Nephron (organoid): ENCODE measurements around the gene AMER2.
A peak's percentile ranks its signal among the peaks of the same experiment; 100 is the strongest.

Experiments used
- H3K27ac Mint-ChIP-seq, 3 experiments: 2 replicates each; pipeline ENCODE4 v1.8.0; 2020; ENCODE audit warnings: mixed read lengths in 3 of 3, mild to moderate bottlenecking in 2 of 3, moderate library complexity in 1 of 3
- H3K27me3 Mint-ChIP-seq: 2 replicates; pipeline ENCODE4 v1.8.0; 2021; ENCODE audit warnings: low read depth, mild to moderate bottlenecking, moderate library complexity, mixed read lengths
- H3K36me3 Mint-ChIP-seq: 2 replicates; pipeline ENCODE4 v1.8.0; 2020; ENCODE audit warnings: low read depth, mixed read lengths
- H3K4me1 Mint-ChIP-seq: 2 replicates; pipeline ENCODE4 v1.8.0; 2020; ENCODE audit warnings: mixed read lengths
- H3K4me3 Mint-ChIP-seq, 3 experiments: 2 replicates each; pipeline ENCODE4 v1.8.0; 2020; ENCODE audit warnings: mild to moderate bottlenecking in 3 of 3, mixed read lengths in 3 of 3, moderate library complexity in 2 of 3
- H3K9me3 Mint-ChIP-seq: 2 replicates; pipeline ENCODE4 v1.8.0; 2020; ENCODE audit warnings: mixed read lengths
- TF ChIP-seq, protein P1 (sequence below), 3 experiments: fragments of 200-600 bp; sonication (generic); IDR thresholded peaks; one replicate each; pipeline ENCODE4 v1.5.0; 2021; ENCODE audit warnings: antibody characterized with exemption in 3 of 3; ENCODE audit not compliant: unreplicated experiment in 3 of 3

The AMER2 gene

DNA sequence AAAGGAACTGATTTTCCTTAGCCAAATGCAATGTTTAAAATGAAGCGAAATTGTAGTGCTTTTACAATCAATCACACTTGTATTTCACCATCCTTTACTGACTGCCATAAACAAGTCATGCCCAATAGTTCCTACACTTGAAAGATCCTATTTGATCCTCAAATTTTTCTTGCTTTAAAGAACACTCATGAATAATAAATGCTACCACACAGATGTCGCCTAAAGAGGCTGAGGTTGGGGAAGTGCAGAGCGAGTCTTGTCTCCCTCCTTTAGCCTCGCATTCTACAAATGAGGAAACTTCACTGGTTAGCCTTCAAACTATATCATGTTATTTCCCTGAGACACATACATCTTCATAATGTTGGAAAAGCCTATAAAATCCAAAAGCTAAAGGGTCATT lies 18.7 kb upstream of the AMER2 start:
- H3K27me3 Mint-ChIP-seq = peaks cover 13% of the 10 kb centered on the region
- H3K9me3 Mint-ChIP-seq = no peaks in the 10 kb centered on the region
- no peaks in the 10 kb centered on the region for H3K36me3 Mint-ChIP-seq
- H3K4me1 Mint-ChIP-seq = no peaks in the 10 kb centered on the region
- TF ChIP-seq, protein P1, sequence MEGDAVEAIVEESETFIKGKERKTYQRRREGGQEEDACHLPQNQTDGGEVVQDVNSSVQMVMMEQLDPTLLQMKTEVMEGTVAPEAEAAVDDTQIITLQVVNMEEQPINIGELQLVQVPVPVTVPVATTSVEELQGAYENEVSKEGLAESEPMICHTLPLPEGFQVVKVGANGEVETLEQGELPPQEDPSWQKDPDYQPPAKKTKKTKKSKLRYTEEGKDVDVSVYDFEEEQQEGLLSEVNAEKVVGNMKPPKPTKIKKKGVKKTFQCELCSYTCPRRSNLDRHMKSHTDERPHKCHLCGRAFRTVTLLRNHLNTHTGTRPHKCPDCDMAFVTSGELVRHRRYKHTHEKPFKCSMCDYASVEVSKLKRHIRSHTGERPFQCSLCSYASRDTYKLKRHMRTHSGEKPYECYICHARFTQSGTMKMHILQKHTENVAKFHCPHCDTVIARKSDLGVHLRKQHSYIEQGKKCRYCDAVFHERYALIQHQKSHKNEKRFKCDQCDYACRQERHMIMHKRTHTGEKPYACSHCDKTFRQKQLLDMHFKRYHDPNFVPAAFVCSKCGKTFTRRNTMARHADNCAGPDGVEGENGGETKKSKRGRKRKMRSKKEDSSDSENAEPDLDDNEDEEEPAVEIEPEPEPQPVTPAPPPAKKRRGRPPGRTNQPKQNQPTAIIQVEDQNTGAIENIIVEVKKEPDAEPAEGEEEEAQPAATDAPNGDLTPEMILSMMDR (IDR thresholded peaks at IDR 0.05; ENCODE audit: unreplicated experiment in 3 of 3) = no peak
- H3K27ac Mint-ChIP-seq = no peak overlapping the region
- H3K4me3 Mint-ChIP-seq = no peak overlapping the region

DNA sequence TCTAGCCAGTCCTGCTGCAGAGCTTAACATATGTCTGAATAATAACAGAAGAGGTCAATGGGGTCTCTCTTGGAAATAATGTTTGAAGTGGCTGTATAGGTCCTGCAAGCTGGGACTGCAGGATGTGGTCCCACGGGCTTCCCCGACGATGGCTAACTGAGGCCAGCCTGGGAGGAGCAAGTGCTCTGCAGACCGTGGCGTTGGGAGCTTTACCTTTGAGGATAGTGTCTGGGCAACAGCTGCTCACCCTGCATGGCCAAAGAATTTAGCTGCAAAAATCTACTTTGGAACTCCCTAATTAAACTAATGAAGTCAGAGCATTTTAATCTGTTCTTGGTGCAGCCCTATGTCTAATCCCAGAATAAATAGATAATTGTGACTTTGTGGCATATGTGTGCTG lies 18.2 kb upstream of the AMER2 start:
- TF ChIP-seq, protein P1 (IDR thresholded peaks at IDR 0.05; ENCODE audit: unreplicated experiment in 3 of 3) = no peak
- H3K4me3 Mint-ChIP-seq = no peak overlapping the region
- H3K9me3 Mint-ChIP-seq = no peaks in the 10 kb centered on the region
- H3K36me3 Mint-ChIP-seq = no peaks in the 10 kb centered on the region
- H3K4me1 Mint-ChIP-seq = no peaks in the 10 kb centered on the region
- H3K27me3 Mint-ChIP-seq = peaks cover 13% of the 10 kb centered on the region
- no peak overlapping the region for H3K27ac Mint-ChIP-seq

DNA sequence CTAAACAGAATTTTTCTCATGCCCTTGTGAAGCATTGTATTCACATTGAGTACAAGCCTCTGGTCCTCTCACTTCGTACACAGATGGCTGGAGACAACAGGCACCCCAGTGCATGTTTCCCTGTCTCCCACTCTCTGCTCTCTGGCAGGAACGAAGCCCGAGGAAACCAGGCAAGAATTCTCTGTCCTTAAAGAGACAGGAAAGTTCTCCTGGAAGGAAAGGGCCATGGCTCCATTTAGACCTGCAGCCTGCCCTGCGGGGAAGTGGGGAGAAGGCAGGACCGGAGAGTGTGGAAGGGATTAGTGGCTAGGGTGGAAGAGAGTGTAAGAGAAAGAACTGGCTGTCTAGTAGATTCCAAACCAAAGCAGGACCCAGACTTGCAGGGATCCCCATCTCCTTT lies 15.5 kb upstream of the AMER2 start:
- TF ChIP-seq, protein P1 (IDR thresholded peaks at IDR 0.05; ENCODE audit: unreplicated experiment in 3 of 3) = no peak
- Mint-ChIP-seq H3K36me3 (no peaks in the 10 kb centered on the region), H3K4me1 (no peaks in the 10 kb centered on the region), H3K4me3 (no peak overlapping the region), H3K27me3 (peaks cover 9% of the 10 kb centered on the region), H3K27ac (no peak overlapping the region), H3K9me3 (no peaks in the 10 kb centered on the region)

DNA sequence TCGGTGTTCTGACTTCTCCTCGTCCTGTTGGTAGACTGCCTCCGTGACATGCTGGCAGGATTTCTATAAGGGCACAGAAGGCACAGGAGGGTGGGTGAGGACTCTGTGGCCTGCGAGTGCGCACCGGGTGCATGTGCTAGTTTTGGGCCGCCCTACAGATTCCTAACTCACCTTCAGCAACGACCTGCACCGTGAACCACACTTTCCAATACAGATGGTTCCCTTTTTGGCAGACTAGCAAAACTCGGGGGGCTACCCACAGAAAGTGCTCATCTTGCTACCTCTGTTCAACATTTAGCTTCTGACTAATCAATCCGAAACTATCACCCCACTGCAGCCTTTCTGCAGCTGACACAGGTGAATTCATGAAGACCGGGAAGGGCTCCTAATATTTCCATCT lies 14.1 kb upstream of the AMER2 start:
- H3K27me3 Mint-ChIP-seq = peaks cover 6% of the 10 kb centered on the region
- H3K4me3 Mint-ChIP-seq = no peak overlapping the region
- TF ChIP-seq, protein P1 (IDR thresholded peaks at IDR 0.05; ENCODE audit: unreplicated experiment in 3 of 3) = no peak
- H3K27ac Mint-ChIP-seq = no peak overlapping the region
- no peaks in the 10 kb centered on the region for H3K9me3 Mint-ChIP-seq
- H3K36me3 Mint-ChIP-seq = no peaks in the 10 kb centered on the region
- peaks cover 7% of the 10 kb centered on the region for H3K4me1 Mint-ChIP-seq

DNA sequence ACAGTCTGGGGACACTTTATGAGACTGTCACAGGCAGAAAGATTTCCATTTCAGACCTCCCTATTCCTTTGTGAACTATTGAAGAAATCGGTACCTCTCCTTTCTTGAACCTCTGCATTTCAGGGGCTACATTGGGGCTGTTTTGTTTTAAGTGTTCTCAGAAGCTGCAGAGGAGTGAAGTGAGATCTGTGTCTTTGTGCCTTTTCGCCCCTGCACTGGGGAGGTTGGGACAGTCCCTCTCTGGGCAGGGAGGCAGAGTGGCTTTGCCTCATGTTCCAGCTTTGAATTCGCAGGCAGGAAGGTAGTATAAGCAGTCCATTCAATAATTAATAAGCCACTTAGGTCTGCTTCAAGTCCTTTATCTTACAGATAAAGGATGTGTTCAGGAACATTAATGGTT lies 9.5 kb upstream of the AMER2 start:
- H3K27ac Mint-ChIP-seq = peak overlapping the region; percentile 28 to 75 (median 48)
- H3K4me3 Mint-ChIP-seq = no peak overlapping the region
- TF ChIP-seq, protein P1 (IDR thresholded peaks at IDR 0.05; ENCODE audit: unreplicated experiment in 3 of 3) = no peak
- H3K9me3 Mint-ChIP-seq = peaks cover 2% of the 10 kb centered on the region
- peaks cover 6% of the 10 kb centered on the region for H3K27me3 Mint-ChIP-seq
- H3K4me1 Mint-ChIP-seq = peaks cover 12% of the 10 kb centered on the region
- no peaks in the 10 kb centered on the region for H3K36me3 Mint-ChIP-seq

DNA sequence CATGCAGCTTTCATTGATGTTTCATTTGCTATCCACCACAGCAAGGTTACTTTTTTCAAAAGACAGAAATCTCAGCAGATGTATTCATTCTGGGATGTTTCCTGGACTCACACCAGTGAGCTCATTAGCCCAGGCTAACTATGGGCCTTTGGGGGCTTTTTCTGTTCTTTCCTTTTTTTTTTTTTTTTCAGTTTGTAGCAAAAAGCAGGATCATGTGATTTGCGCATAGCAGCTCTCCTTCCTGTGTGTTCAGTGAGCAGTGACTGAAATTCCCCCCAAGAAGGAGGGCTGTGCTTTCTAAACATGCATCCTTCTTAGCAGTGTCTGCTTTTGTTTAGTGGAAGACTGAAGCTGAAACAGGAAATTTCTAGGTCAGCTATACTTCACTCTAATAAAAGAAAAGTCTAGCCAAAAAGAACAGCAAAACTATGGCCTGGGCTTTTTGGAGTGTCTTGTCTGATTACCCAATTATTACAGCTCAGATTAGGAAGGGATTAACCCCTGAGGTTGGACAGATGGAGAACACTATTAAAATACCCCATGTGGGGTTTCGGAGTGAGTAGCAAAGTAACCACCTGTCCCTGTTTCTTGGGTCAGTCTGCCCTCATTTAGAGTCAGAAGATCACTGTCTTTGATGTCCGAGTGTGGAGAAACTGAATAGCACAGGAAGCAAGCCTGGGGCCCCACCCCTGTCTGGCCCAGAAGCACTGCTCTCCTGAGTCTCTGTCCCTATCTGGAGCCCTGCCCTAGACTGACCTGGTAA lies 8.9 kb upstream of the AMER2 start:
- no peak overlapping the region for H3K4me3 Mint-ChIP-seq
- peak overlapping the region; percentile 56 to 75 (median 59) for H3K27ac Mint-ChIP-seq
- peaks cover 13% of the 10 kb centered on the region for H3K27me3 Mint-ChIP-seq
- no peaks in the 10 kb centered on the region for H3K36me3 Mint-ChIP-seq
- peaks cover 12% of the 10 kb centered on the region for H3K4me1 Mint-ChIP-seq
- peaks cover 2% of the 10 kb centered on the region for H3K9me3 Mint-ChIP-seq
- TF ChIP-seq, protein P1 (IDR thresholded peaks at IDR 0.05; ENCODE audit: unreplicated experiment in 3 of 3) = no peak
